Breast epithelium (tissue), 3 donors: Measurements from ENCODE around the gene STXBP2.

Experiments used
- POLR2AphosphoS5 ChIP-seq, 3 donors: sonication (generic); formaldehyde crosslinking; IDR thresholded peaks; one replicate each; pipeline ENCODE4 v1.6.1; 2017; ENCODE audit warnings: antibody characterized with exemption in 3 of 3
- TF ChIP-seq, protein P1 (sequence below), 3 donors: fragments of 450-650 bp; IDR thresholded peaks; one replicate each; pipeline ENCODE4 v1.5.1; 2016 to 2017; ENCODE audit warnings: antibody characterized with exemption in 3 of 3, mild to moderate bottlenecking in 3 of 3, moderate library complexity in 3 of 3

DNA sequence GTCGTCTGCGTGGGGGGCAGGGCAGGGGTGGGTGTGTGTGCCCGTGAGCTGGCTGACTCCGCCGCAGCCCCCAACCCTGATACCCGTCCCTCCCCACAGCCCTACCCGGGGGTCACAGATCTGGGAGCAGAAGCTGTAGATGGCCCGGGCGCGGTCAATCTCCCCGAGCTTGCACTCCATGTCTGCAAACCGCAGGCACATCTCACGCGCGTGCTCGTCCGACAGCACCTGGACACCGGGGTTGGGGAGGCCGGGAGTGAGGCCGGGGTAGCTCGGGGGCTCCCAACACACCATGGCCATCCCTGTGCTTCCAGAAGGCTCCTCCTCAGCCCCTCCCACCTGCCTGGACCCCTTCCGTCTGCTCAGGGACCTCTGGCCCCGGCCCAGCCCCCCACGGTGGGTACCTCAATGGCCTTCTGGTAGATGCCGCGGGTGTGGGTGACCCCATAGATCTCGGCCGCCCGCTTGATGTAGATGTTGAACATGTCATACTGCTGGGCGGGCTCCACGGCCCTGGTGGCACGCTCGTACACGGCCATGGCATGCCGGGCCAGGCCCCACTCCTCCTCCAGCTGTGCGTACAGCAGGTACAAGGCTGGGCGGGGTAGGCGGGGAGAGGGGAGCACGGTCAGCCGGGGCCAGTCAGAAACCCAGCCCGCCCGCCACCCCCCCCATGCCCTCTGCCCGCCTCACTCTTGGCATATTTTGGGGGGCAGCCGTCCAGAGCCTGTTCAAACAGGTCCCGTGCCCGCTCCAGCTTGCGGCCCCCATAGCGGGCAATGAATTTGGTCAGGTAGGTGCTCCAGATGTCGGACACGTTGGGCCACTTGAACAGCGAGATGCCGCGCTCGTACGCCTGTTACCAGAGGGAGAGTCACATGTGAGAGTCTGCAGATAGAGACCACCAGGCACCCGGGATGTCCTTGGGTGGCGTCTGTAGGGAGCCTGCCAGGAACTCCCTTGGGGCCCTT is 16.2 kb upstream of the STXBP2 start:
- TF ChIP-seq, protein P1, sequence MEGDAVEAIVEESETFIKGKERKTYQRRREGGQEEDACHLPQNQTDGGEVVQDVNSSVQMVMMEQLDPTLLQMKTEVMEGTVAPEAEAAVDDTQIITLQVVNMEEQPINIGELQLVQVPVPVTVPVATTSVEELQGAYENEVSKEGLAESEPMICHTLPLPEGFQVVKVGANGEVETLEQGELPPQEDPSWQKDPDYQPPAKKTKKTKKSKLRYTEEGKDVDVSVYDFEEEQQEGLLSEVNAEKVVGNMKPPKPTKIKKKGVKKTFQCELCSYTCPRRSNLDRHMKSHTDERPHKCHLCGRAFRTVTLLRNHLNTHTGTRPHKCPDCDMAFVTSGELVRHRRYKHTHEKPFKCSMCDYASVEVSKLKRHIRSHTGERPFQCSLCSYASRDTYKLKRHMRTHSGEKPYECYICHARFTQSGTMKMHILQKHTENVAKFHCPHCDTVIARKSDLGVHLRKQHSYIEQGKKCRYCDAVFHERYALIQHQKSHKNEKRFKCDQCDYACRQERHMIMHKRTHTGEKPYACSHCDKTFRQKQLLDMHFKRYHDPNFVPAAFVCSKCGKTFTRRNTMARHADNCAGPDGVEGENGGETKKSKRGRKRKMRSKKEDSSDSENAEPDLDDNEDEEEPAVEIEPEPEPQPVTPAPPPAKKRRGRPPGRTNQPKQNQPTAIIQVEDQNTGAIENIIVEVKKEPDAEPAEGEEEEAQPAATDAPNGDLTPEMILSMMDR (IDR thresholded peaks at IDR 0.05) = no peak
- TF ChIP-seq POLR2AphosphoS5 (IDR thresholded peaks at IDR 0.05) = no peak
